ENCODE measurements around the gene PTPRT.

Gene PTPRT

GRCh38 chr20:43028470-43028869 is 161.2 kb downstream of the PTPRT start (continued):
- TF ChIP-seq, protein P1, sequence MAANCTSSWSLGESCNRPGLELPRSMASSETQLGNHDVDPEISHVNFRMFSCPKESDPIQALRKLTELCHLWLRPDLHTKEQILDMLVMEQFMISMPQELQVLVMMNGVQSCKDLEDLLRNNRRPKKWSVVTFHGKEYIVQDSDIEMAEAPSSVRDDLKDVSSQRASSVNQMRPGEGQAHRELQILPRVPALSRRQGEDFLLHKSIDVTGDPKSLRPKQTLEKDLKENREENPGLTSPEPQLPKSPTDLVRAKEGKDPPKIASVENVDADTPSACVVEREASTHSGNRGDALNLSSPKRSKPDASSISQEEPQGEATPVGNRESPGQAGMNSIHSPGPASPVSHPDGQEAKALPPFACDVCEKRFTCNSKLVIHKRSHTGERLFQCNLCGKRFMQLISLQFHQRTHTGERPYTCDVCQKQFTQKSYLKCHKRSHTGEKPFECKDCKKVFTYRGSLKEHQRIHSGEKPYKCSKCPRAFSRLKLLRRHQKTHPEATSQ (tag by site-specific recombination; IDR thresholded peaks at IDR 0.05) = no peak
- TF ChIP-seq, protein P2, sequence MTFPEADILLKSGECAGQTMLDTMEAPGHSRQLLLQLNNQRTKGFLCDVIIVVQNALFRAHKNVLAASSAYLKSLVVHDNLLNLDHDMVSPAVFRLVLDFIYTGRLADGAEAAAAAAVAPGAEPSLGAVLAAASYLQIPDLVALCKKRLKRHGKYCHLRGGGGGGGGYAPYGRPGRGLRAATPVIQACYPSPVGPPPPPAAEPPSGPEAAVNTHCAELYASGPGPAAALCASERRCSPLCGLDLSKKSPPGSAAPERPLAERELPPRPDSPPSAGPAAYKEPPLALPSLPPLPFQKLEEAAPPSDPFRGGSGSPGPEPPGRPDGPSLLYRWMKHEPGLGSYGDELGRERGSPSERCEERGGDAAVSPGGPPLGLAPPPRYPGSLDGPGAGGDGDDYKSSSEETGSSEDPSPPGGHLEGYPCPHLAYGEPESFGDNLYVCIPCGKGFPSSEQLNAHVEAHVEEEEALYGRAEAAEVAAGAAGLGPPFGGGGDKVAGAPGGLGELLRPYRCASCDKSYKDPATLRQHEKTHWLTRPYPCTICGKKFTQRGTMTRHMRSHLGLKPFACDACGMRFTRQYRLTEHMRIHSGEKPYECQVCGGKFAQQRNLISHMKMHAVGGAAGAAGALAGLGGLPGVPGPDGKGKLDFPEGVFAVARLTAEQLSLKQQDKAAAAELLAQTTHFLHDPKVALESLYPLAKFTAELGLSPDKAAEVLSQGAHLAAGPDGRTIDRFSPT (tag by site-specific recombination; IDR thresholded peaks at IDR 0.05) = no peak
- no peak for TF ChIP-seq ZNF223 (tag by site-specific recombination; IDR thresholded peaks at IDR 0.05)
- no peak for TF ChIP-seq ZNF792 (tag by site-specific recombination; IDR thresholded peaks at IDR 0.05)
- TF ChIP-seq WT1 (tag by site-specific recombination; IDR thresholded peaks at IDR 0.05) = no peak
- TF ChIP-seq ZNF157 (tag by site-specific recombination; IDR thresholded peaks at IDR 0.05) = no peak
- no peak for TF ChIP-seq ZFP69B (tag by site-specific recombination; IDR thresholded peaks at IDR 0.05)
- no peak for TF ChIP-seq ZNF292 (tag by site-specific recombination; IDR thresholded peaks at IDR 0.05; ENCODE audit: borderline replicate concordance, low read depth)
- TF ChIP-seq REST (tag by site-specific recombination; IDR thresholded peaks at IDR 0.05) = no peak
- no peak for TF ChIP-seq ZBTB21 (tag by site-specific recombination; IDR thresholded peaks at IDR 0.05)
- TF ChIP-seq ZSCAN30 (tag by site-specific recombination; IDR thresholded peaks at IDR 0.05) = no peak

DNA sequence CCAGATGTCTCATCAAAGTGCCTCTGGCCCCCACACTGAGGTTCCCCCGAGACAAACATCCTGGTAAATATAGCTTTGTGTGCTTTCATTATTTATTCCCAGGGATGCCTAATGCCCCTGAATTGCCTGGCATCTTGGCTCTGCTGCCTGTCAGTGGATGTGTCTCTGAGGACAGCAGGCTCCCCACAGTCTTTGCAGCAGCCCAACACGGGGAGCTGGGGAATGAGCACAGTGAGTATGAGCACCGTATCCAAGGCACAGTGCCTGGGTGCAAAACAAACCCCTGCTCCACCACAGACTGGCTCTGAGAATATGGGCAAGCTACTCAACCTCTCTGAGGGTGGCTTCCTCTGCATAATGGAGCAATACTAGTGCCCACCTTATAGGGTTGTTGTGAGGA is 165.9 kb downstream of the PTPRT start:
- CTCF ChIA-PET = no interaction called here
- no peak for TF ChIP-seq ZNF544 (tag by site-specific recombination; IDR thresholded peaks at IDR 0.05)
- TF ChIP-seq, protein P2 (tag by site-specific recombination; IDR thresholded peaks at IDR 0.05) = no peak
- TF ChIP-seq ZBTB20 (tag by site-specific recombination; IDR thresholded peaks at IDR 0.05) = no peak
- TF ChIP-seq, protein P3, sequence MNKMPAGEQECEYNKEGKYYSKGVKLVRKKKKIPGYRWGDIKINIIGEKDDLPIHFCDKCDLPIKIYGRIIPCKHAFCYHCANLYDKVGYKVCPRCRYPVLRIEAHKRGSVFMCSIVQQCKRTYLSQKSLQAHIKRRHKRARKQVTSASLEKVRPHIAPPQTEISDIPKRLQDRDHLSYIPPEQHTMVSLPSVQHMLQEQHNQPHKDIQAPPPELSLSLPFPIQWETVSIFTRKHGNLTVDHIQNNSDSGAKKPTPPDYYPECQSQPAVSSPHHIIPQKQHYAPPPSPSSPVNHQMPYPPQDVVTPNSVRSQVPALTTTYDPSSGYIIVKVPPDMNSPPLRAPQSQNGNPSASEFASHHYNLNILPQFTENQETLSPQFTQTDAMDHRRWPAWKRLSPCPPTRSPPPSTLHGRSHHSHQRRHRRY (tag by site-specific recombination; IDR thresholded peaks at IDR 0.05) = no peak
- TF ChIP-seq ZNF138 (tag by site-specific recombination; IDR thresholded peaks at IDR 0.05; ENCODE audit: borderline replicate concordance) = no peak
- TF ChIP-seq ZFP3 (tag by site-specific recombination; IDR thresholded peaks at IDR 0.05; ENCODE audit: low read depth) = no peak
- TF ChIP-seq ZNF48 (tag by site-specific recombination; IDR thresholded peaks at IDR 0.05) = no peak
- TF ChIP-seq ZNF549 (tag by site-specific recombination; IDR thresholded peaks at IDR 0.05) = no peak
- no peak for TF ChIP-seq ZNF660 (tag by site-specific recombination; IDR thresholded peaks at IDR 0.05)
- TF ChIP-seq ZNF223 (tag by site-specific recombination; IDR thresholded peaks at IDR 0.05) = no peak
- TF ChIP-seq ZNF155 (tag by site-specific recombination; IDR thresholded peaks at IDR 0.05) = no peak
- no peak for TF ChIP-seq ZNF558 (tag by site-specific recombination; IDR thresholded peaks at IDR 0.05)
- TF ChIP-seq ZNF157 (tag by site-specific recombination; IDR thresholded peaks at IDR 0.05) = no peak

More for the DNA sequence above, 165.9 kb downstream of the PTPRT start:
- POLR2A ChIA-PET = no interaction called here
- no peak overlapping the region for H3K27ac ChIP-seq (ENCODE audit: extremely low read depth, low read depth, low read length)
- H3K4me1 ChIP-seq (ENCODE audit: control insufficient read depth, insufficient read depth, low read length) = no peaks in the 10 kb centered on the region
- no peaks in the 10 kb centered on the region for H3K36me3 ChIP-seq (ENCODE audit: control insufficient read depth in 2 of 2, insufficient read depth in 1 of 2, low read length in 2 of 2)
- no peaks in the 10 kb centered on the region for H3K9me3 ChIP-seq (ENCODE audit: control insufficient read depth, insufficient read depth, low read depth, low read length)
- no peak overlapping the region for H3K4me3 ChIP-seq (ENCODE audit: low read depth, low read length)
